Stimulated activated CD8-positive, alpha-beta memory T cell treated with anti-CD3 and anti-CD28 coated beads, Interleukin-7, amount 100 ng/mL, for 24 hours (primary cell): ENCODE data around the gene NOL11.
"Not testable (repeated sequence)": the region's sequence is repeated elsewhere in the genome, so short reads cannot be mapped to it uniquely, and the experiment has no call there.

Experiments used
- DNase-seq: peaks from one replicate; pipeline ENCODE4 v3.0.0-alpha.2; 2020; ENCODE audit warnings: low read depth

Gene NOL11

DNA sequence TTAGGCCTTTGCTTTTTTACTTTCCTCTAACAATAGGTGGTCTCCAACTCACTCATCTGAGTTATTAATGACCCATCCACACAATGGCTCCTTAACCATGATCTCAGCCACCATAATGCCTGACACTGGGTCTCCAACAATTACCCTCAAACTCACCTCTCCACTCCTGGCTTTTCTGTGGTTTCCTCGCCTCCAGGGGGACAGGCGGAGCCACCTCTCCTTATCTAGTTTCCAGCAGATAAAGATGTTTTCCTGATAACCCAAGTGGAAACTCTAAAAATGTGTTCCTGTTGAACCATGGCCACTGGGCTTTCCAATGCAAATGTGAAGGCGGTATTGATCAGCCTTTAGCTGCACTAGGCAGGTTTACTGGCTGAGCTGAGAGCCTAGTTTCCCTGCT lies 9.4 kb upstream of the NOL11 start:
- DNase-seq, result no peak

DNA sequence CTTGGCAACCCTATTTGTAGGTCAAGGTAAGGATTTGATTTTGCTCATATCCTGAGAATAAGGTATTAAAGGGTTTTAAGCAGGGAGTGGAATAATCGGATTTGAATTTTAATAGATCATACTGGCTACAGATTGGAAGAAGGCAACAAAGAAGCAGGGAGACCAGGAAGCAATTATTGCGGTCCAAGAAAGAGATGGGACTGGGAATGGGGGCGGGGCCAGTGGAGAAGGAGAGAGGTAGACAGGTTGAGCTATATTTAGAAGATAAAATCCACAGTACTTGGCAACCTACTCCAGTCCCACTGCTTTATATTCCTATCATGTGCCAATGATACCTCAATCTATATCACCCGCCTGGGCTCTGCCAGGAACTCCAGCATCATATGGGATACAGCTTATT lies 5.8 kb upstream of the NOL11 start:
- DNase-seq, result no peak

DNA sequence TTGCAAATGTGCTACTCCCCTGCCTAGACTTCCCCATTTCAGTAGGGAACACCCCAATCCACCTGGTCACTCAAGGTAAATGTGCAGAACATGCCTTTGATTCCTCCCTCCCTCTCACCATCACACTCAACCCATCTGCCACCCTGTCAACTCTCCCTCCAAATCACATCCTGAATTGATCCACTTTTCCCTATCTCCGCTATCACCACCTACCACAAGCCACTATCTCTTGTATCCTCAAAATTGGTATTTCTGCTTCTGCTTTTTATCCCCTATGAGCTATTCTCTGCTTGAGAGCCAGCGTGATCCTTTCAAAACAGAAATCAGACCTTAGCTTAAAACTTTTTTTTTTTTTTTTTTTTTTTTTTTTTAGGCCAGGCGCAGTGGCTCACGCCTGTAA lies 5.4 kb upstream of the NOL11 start:
- DNase-seq, result no peak

DNA sequence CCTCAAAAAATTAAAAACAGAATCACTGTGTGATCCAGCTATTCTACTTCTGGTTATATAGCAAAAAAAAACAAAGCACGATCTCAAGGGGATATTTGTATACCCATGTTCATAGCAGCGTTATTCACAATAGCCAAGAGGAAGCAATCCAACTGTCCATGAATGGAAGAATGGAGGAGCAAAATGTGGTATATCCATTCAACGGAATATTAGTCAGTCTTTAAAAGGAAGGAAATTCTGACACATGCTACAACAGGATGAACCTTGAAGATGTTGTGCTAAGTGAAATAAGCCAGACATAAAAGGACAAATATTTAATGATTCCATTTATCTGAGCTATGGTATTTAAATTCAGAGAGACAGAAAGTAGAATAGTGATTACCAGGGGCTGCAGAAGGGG lies 4.6 kb upstream of the NOL11 start:
- no peak for DNase-seq

DNA sequence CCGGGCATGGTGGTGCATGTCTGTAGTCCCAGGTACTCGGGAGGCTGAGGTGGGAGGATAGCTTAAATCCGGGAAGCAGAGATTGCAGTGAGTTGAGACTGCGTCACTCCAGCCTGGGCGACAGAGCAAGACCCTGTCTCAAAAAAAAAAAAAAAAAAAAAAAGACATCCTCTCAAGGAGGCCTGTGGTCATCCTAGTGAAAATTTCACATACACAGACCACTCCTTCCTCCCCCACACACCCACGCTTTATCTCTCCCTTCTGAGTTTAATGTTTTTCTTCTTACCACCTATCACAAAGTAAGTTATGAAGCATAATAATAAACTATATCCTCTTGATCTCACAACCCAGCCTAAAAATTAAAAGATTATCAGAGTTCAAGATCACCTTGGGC lies 1.3 kb upstream of the NOL11 start:
- no peak for DNase-seq

DNA sequence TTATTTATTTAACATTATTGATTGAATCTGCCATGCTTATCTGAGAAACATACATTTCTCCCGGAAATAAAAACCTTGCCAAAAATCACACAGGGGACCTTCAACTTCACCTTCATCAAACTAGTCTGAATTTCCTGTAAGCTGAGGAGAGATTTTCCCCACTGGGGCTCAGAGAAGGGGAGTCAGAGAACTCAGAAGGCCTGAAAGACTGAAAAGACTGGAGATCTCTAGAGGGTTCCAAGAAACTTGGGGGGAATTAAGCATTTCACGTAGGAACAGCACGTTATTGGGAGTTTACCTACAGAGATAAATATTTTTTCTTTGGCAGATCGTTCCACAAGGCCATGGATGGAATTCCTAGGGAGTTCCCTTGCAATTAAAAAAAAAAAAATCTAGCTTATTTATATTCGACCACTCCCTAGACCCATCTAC lies 528 bp upstream of the NOL11 start:
- no peak for DNase-seq

DNA sequence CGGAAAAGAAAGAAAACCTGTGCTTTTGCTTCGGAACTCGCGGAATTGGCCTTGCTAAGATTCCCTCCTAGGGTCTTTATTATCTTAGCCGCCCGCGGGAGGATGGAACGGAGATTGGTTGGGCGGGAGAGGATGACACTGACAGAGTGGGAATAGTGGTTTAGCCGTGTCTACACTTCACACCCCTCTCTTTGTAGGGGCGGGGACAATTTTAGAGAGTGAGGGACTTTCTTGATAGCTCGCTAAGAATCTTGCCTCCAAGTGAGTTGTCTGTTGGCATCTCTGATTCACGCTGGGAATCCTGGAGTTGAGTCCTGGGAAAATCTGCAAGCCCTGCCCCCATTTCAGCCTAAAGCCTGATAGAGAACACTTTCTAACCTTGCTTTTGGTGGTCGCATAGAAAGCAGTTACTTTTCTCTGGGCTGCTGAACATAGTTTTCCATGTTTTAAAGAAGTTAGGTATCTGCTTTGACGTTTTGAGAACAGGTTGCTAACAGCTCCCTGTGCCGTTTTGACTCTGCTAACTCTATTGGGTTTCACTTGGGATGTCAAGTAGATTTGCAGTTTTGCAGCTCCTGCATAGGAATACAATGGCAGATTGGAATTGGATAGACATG lies 697 bp downstream of the NOL11 start:
- no peak for DNase-seq

DNA sequence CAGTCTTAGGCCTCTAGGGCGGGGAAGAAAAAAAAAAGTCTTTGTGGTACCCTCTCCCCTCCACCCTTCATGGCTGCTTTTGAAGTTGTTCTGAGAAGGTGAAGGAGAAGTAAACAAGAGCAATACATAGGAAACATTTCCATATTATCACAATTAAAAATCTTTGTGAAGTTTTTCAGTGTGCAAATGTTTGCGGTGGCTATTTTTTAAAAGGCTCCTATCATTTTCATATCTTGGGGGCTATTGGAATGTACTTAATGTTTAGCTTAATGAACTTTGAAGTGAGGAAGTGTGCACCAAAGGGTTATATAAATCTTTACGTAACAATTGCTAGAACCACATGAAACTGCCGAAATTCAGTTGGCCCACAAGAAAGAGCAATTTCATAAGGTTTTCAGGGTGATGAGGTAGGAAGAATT lies 7.6 kb downstream of the NOL11 start:
- DNase-seq, result no peak

DNA sequence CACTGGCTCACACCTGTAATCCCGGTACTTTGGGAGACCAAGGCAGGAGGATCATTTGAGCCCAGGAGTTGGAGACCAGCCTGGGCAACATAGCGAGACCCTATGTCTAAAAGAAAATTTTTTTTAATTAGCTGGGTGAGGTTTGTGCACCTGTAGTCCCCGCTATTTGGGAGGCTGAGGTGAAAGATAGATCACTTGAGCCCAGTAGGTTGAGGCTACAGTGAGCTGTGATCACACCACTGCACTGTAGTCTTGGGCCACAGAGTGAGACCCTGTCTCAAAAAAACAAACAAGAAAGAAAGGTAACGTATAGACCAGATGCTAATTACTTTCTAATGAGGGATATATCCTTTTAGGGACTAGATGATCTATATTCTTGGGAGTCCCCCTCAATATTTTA lies 8.1 kb downstream of the NOL11 start:
- DNase-seq, result no peak

DNA sequence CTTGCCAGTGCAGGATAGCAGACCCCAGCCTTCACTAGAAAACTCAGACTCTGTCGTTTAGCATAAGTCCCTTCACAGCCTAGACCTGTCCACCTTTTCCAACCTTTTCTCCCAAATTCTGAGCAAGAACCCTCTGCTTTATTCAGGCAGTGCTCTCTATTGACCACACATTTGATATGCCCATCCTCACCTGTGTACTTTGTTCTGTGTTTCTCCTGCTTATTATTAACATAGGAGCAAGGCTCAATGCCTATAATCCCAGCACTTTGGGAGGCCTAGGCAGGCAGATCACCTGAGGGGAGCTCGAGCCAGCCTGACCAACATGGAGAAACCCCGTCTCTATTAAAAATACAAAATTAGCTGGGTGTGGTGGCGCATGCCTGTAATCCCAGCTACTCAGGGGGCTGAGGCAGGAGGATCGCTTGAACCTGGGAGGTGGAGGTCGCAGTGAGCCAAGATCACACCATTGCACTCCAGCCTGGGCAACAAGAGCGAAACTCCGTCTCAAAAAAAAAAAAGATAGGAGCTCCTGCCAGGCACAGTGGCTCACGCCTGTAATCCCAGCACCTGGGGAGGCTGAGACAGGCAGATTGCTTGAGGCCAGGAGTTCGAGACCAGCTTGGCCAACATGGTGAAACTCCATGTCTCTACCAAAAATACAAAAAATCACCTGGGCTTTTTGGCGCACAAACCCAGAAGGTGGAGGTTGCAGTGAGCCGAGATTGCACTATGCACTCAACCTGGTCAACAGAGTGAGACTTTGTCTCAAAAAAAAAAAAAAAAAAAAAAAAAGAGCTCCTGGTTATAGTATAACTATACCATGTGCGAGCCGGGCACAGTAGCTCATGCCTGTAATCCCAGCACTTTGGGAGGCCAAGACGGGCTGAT lies 9.7 kb downstream of the NOL11 start:
- DNase-seq, result not testable (repeated sequence)

DNA sequence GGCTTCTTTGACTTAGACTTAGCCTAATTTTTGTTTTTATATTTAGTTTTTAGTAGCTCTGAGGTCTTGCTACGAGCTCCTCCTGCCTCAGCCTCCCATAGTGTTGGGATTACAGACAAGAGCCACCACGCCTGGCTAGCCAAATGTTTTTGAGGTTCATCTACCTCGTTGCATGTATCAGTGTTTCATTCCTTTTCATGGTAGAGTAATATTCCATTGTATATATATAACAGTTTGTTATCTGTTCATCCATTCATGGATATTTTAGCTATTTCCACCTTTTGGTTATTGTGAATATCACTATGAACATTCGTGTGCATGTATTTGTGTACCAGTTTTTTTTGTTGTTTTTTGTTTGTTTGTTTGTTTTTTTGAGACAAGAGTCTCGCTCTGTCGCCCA lies 12.2 kb downstream of the NOL11 start:
- DNase-seq, result no peak

DNA sequence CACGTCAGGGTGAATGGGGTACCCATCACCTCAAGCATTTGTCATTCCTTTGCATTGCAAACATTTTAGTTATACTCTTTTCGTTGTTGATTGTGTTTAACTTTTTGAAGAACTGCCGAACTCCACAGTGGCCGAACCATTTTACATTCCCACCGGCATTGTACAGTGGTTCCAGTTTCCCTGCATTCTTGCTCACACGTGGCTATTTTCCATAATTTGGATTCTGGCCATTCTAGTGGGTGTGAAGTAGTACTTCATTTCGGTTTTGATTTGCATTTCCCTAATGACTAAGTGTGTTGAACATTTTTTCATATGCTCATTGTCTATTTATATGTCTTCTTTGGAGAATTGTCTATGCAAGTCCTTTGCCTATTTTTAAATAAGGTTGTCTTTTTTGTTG lies 13.0 kb downstream of the NOL11 start:
- DNase-seq, result no peak

DNA sequence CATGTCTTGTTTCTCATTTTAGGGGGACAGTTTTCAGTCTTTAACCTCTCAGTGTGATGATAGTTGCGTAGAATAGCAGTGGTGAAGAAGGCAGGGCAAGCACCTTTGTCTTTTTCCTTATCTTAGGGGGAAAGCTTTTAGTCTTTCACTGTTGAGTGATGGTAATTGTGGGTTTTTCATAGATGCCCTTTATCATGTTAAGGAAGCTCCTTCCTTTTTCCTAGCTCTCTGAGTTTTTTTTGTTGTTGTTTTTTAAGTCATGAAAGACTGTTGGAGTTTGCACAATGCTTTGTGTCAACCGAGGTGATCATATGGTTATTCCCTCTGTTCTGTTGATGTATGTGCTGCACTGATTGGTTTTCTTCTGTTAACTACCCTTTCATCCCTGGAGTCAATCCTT lies 15.7 kb downstream of the NOL11 start:
- DNase-seq, result no peak

DNA sequence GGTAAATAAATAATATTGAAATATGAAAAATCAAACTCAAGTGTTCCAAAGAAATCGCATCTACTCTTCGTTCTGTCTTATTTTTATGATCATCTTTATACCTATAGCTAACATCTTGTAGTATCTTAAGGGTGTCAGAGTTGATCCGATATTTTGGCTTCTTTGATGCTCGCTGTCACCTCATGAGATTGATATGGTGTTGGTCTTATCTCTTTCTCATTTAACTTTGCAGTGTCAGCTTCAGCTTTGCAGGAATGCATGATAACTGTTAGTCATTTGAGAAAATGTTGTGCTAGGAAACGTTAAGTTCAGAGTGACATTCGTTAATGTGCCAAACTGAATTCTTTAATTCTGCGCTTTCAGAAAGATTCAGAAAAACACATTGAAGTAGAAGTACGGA lies 19.4 kb downstream of the NOL11 start:
- no peak for DNase-seq

DNA sequence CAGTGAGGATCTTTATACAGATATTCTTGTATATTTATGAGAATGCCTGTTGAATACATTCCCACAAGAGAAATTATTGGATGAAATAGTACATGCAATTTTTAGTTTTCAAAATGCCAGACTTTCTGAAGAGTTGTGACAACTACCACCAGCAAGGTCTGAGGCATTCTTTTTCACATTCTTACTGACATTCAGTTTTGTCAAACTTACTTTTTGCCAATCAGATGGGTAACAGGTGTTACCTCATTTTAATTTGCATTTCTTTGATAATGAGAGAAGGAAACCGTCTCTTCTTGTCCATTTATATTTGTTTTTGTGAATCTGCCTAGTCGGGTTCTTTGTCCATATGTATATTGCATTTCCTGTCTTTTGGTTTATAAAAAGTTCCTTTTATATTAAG lies 24.3 kb downstream of the NOL11 start:
- no peak for DNase-seq

DNA sequence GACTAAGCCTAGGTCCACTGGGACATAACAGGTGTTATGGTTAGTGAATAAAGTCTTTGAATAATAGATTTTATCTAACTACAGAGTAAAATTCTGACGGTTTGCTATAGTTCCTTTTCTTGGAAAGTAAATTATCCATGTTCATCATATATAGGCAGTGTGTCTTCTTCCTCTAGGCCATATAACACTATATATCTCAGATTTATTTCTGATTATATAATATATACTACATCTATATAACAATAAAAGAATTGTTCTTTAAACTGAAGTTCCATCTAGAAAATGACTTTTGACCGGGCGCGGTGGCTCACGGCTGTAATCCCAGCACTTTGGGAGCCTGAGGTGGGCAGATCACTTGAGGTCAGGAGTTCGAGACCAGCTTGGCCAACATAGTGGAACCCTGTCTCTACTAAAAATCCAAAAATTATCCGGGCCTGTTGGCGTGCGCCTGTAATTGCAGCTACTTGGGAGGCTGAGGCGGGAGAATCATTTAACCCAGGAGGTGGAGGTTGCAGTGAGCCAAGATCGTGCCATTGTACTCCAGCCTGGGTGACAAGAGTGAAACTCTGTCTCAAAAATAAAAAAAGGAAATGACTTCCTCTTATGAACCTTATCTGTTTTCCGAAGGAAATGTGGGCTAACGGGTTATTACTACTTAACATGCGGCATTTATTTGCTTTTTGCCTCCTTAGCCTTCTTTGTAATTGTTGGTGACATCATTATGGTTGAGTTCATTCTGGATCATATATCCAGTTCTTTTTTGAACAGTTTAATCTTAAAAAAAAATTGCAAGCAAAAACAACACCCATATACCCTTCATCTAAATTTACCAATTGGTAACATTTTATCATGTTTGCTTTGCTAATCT lies 29.2 kb downstream of the NOL11 start:
- DNase-seq, result no peak

DNA sequence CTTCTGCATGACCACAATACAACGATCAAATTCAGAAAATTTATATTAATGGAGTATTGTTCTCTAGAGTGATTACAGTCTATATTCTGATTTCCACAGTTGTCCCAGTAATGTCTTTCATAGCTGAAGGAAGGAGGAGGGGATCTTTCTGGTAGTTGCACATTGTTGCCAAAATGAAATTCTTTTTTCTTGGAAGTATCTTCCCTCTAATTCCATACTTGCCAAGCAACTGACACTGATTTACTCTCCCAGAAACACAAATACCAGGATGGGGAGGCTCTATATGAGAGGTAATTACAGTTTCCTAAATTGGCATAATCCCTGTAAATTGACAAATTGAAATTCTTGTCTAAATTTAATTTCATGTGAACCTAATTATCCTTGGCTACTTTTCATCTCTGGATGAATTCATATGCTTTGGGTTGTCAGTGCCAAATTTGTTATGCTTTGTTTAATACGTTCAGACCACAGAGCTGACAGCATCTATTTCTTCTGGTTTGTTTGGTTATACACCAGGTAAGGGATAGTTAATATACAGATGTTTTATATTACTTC lies 30.0 kb downstream of the NOL11 start:
- DNase-seq, result no peak

DNA sequence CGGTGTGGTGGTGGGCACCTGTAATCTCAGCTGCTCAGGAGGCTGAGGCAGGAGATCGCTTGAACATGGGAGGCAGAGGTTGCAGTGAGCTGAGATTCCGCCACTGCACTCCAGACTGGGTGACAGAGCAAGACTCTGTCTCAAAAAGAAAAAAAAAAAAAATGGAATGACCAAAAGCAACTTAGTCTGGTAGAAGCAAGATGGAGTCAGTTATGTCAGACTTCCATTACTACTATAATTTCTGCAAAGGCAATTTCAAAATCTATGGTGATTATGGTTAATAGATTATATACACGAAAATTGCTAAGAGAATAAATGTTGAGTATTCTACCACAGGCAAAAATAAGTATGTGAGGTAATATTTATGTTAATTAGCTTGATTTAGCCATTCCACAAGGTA lies 32.3 kb downstream of the NOL11 start:
- DNase-seq, result no peak

DNA sequence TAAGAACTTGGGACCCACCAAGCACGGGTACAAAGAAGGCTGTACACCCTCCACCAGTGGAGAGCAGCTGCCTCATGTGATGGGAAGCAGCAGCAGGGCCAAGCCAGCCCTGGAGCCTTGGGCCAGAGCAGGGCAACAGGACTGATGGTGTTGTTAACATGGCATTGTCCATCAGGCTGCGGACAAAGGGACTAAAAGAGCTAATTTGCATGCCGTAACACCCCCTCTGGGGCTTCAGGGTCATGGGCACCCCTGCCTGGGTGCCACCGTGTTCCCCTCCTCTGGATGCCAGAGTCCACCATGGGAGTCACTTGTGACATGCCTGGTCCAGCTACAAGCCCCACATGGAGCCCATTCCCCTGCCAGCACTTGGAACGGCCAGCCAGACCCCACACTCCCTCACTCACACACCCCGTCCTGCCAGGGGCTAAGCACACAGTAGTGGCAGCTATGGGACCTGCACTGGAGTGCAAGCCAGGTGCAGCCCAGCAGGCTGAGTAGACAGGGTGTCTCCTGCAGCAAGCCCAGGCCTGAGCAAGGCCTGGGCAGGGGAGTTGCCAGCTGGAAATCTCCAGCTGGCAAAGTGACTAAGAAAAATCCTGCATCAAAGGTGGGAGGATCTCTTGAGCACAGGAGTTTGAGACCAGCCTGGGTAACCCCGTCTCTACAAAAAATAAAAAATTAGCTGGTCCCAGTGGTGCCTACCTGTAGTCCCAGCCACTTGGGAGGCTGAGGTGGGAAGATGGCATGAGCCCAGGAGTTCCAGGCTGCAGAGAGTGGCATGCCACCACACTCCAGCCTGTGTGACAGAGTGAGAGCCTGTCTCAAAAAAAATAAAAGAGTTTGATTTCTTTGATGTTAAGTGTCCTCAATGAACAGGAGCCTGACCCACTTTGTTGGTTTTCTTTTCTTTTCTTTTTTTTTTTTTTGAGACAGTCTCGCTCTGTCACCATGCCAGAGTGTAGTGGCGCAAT lies 33.7 kb downstream of the NOL11 start:
- DNase-seq, result no peak

DNA sequence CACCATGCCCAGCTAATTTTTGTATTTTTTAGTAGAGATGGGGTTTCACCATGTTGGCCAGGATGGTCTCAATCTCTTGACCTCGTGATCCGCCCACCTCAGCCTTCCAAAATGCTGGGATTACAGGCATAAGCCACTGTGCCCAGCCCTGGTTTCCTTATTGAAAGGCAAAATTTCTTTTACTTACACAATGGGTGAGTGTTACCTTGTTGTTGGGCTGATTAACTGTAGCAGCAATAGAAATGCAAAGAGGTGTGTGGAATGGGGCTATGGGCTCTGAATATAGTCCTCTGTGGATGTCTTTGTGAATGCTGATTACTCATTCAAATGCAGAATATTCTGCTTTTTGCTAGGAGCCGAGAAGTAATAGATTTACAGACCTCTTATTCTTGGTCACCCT lies 34.4 kb downstream of the NOL11 start:
- not testable (repeated sequence) for DNase-seq

DNA sequence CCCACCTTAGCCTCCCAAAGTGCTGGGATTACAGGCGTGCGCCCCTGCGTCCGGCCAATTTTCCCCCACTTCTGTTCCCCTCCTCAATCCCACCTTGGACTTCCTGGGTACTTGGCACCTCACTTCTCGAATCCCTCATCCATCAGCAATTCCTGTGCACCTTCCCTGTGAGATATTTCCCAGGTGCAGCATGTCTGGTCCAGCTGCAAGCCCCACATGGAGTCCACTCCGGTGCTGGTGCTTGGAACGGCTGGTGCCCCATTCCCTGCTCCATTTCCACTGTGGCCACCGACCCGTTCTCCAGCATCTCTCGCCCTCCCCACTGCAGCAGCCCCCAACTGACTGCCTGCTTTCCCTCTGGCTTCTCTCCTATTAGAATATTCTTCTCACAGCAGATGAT lies 35.3 kb downstream of the NOL11 start:
- no peak for DNase-seq
